ENCODE measurements around the gene HMGCS1. TPM values are rescaled to one million over a fixed set of nuclear protein-coding genes. Genes with fewer than 3 reads are reported as not detected.

Gene HMGCS1
- total RNA-seq, 1 experiment from 2014 or later: 20.2 TPM

GRCh38 chr5:43243270-43243669 is 69.9 kb downstream of the HMGCS1 start:
- Histone ChIP-seq H3K4me3 (no peak overlapping the region), H3K36me3 (no peaks in the 10 kb centered on the region), H3K27me3 (replicated peaks) (no peaks in the 10 kb centered on the region), H3K27ac (no peak overlapping the region), H3K4me1 (replicated peaks) (no peaks in the 10 kb centered on the region), H3K9me3 (replicated peaks) (no peaks in the 10 kb centered on the region)
- DNase-seq (ENCODE audit: low read depth in 1 of 2, low spot score in 2 of 2): no peak

GRCh38 chr5:43242196-43242595 is 71.0 kb downstream of the HMGCS1 start:
- Histone ChIP-seq H3K9me3 (replicated peaks) (no peaks in the 10 kb centered on the region), H3K4me3 (no peak overlapping the region), H3K27ac (no peak overlapping the region), H3K36me3 (no peaks in the 10 kb centered on the region), H3K27me3 (replicated peaks) (no peaks in the 10 kb centered on the region), H3K4me1 (replicated peaks) (no peaks in the 10 kb centered on the region)
- DNase-seq (ENCODE audit: low read depth in 1 of 2, low spot score in 2 of 2): no peak

Other genes with a start within 250 kb of the HMGCS1 start
- 47.5 and 50.9 TPM in 2 replicates for gene ZNF131, start 192.5 kb downstream of the HMGCS1 start, total RNA-seq (2014; rRNA removed; shearing (Covaris generic))
- gene NIM1K, start 121.2 kb downstream of the HMGCS1 start, total RNA-seq (2014; rRNA removed; shearing (Covaris generic)): 0.03 and 0.18 TPM in 2 replicates
- gene CCL28, start 99.0 kb upstream of the HMGCS1 start, total RNA-seq (2014; rRNA removed; shearing (Covaris generic)): 0.18 TPM in 1 of 2 replicates, not detected in the other
- gene TMEM267, start 170.5 kb upstream of the HMGCS1 start, total RNA-seq (2014; rRNA removed; shearing (Covaris generic)): 16.5 and 19.0 TPM in 2 replicates
- 16.5 and 27.8 TPM in 2 replicates for gene C5orf34, start 201.7 kb upstream of the HMGCS1 start, total RNA-seq (2014; rRNA removed; shearing (Covaris generic))
- gene PAIP1, start 243.7 kb upstream of the HMGCS1 start, total RNA-seq (2014; rRNA removed; shearing (Covaris generic)): 114 and 172 TPM in 2 replicates